GM19193 (cell line): ENCODE data around the gene RHOT2.

ENCODE experiments used
- POLR2A ChIP-seq: IDR thresholded peaks from 4 replicates; pipeline ENCODE4 v1.6.1; 2011; ENCODE audit not compliant: insufficient read depth, insufficient read length; ENCODE audit errors: extremely low read depth

RHOT2 gene

GRCh38 chr16:711084-711483 lies 43.2 kb downstream of the RHOT2 start:
- no peak for TF ChIP-seq POLR2A

- no peak for TF ChIP-seq POLR2A
Observed at GRCh38 chr16:711548-712320, 43.8 kb downstream of the RHOT2 start.

DNA sequence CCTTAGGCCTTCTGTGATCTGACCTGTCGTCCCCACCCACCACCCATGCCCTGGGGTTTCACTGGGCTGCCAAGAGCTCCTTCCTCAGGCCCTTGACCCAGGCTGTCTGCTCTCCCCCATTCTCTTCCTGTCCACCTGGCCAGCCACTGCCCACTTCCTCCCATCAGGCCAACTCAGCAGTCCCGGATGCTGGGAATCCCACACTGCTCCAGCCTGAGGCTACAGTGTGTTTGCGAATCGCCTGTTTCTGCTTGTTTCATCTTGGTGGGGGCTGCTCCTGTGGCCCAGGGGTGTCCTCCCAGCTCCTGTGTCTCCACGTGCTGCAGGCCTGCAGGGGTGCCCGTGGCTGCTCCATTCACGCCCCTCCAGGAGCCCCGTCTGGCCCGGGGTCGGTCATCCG lies 46.1 kb downstream of the RHOT2 start:
- no peak for TF ChIP-seq POLR2A

DNA sequence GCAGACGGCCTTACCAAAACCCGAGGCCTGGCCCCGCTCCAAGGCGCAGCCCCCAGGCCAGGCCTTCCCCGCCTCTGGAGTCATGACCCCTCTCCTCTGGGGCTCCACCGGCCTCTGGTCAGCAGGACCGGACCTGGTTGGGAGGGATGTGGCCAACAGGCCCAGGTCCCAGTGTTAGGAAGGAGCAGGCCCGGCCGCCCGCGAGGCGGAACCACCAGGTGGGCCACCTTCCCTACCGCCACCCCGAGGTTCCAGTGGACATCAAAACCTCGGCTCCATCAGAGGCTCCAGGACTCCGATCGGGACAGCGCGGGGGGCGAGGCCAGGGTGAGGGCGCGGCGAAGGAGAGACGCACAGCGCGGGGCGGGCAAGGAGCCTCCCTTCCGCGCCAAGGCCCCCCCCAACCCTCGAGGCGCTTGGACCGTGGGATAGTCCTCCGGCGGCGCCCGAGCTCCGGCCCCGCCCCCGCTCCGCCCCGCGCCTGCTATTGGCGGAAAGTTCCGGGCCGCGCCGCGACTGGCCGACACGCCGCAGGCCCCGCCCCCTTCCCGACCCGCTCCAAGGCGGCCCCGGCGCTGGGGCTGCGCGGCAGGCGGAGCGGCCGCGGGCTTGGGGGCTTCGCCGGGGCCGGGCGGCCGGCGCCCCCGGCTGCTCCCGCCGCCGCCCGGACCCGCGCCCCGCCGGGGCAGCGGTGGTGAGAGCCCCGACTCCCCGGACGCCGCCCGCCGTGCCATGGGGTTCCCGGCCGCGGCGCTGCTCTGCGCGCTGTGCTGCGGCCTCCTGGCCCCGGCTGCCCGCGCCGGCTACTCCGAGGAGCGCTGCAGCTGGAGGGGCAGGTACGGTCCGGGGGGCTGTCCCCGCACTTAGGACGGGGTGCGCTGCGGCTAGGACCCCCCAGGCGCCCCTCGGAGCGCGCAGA lies 46.9 kb downstream of the RHOT2 start, which contains the start of gene METRN:
Gene METRN (plus strand): TSS at position 561 of the 919 bp plus-strand sequence. CDS start 172 bp downstream, at position 733.
- TF ChIP-seq POLR2A = no peak

GRCh38 chr16:715477-716199 lies 47.7 kb downstream of the RHOT2 start:
- TF ChIP-seq POLR2A = no peak

DNA sequence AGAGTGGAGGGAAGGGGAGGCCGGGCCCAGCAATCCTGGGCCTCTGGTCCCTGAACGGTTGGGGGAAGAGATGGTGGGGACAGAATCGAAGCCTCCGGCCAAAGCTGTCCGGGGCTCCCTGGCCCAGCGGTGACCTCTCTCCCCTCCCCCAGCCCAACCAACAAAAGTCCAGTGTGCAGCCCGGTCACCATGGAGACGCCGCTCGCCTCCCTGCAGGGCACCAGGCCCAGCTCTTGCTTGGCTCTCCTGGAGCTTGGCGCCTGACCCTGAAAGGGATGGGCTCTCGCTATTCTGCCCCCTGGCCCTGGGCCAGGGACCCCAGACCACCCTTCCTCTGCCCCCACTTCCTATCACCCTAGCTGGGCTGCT lies 48.3 kb downstream of the RHOT2 start:
- TF ChIP-seq POLR2A = no peak

DNA sequence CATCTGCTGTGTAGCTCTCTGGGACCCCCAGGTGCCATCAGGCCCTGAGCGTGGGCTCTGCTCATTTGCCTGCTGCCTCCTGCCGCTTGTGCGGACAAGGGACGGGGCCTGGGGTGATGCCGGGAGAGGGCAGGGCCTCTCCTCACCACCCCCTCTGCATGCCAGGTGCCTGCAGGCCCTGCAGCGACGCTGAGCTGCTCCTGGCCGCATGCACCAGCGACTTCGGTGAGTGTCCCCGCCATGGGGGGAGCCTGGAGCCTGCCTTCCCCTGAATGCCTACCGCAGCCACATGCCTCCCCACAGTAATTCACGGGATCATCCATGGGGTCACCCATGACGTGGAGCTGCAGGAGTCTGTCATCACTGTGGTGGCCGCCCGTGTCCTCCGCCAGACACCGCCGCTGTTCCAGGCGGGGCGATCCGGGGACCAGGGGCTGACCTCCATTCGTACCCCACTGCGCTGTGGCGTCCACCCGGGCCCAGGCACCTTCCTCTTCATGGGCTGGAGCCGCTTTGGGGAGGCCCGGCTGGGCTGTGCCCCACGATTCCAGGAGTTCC lies 48.9 kb downstream of the RHOT2 start:
- no peak for TF ChIP-seq POLR2A

DNA sequence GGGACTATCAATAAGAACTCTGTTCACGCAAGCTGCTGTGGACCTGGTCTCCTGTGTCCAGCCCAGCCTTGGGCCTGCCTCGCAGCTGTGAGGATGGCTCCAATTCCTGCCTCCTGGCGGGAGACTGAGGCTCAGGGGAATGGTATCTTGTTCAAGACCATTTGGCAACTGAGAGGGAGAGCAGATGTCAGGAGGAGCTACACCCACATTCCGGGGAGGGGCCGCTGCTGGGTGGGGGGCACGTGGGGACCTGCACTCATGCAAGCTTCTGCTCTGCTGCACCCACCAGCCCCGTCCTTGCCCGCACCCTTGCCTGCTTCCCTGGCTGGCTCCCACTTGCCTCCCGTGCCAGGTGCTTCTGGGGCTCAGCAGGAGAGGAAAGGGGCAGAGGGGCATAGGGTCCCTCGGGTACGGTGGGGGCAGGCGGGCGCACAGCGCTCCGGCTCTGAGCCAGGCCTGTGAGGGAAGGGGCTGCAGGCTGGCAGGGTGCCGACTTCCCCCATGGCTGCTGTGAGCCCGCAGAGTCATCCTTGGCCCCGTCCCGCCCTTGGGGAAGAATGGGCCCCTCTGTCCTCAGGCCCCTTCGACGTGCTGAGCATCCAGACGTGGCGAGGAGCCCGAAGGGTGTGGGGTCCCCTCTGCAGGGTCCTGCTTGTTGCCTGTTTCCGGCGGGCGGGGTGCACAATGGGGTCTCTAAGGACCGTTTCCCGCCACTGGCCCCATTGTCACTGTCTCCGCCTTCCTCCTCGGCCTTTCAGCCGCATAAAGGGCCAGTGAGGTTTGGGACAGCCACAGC lies 49.7 kb downstream of the RHOT2 start:
- no peak for TF ChIP-seq POLR2A

GRCh38 chr16:718389-718788 lies 50.5 kb downstream of the RHOT2 start:
- TF ChIP-seq POLR2A = peak; percentile 30

- no peak for TF ChIP-seq POLR2A
Observed at GRCh38 chr16:718922-719321, 51.0 kb downstream of the RHOT2 start.

DNA sequence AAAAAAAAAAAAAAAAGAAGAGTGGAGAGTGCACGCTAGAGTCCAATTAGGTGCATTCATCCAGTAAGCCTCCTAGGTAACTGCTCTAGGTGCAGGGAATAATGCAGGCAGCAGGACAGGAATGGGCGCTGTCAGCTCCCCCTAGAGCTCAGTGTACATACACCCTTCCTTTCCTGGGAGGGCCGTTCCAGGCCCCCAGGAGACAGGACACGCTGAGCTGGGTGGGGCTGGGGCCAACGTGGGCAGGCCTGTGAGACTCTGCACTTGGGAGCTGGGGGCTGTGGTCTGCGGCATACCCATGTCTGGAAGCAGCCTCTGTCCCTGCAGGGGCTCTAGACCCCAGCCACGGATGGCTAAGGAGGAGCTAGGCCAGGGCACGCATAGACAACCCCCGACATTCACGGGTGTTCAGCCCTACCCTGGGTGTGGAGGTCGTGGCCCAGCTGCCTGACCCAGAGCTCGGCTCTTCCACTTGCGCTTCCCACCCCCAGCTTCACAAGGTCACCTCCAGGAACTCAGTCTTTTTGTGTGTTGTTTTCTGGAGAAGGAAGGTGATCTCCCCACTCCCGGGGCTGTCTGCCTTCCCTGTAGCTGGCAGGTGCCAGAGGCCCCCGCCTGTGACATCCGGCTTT lies 52.0 kb downstream of the RHOT2 start:
- no peak for TF ChIP-seq POLR2A

DNA sequence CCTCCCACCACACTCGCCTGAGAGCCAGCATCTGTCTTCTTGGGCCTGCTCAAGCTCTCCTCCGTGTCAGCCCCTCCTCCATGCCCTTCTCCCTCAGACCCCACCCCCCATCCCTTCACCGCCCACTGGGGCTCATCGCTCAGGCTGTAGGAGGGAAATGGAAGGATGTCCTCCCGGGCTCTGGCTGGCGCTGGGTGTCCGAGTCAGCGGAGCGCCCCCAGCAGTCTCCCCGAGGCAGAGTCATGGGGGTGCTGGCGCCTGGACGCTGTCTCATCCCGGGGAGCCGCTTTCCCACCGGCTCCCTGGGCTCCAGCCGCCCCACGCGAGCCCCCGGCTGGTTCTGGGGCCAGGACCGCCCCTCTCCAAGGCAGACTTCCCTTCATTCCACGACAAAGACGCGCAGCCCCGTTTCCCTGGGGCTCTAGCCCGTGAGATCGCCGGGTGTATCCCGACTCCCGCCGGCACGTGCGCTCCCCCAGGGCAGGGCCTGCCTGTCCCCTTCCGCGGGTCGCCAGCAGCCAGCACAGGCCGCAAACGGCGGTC lies 52.6 kb downstream of the RHOT2 start:
- TF ChIP-seq POLR2A = no peak
